Activated CD4-positive, alpha-beta T cell treated with anti-CD3 and anti-CD28 coated beads for 24 hours (primary cell): Measurements from ENCODE around the gene SNX11.

Experiments used
- DNase-seq, 2 donors: peaks; one replicate each; pipeline ENCODE4 v3.0.0-alpha.2; 2020; ENCODE audit warnings: low read depth in 2 of 2

The SNX11 gene

DNA sequence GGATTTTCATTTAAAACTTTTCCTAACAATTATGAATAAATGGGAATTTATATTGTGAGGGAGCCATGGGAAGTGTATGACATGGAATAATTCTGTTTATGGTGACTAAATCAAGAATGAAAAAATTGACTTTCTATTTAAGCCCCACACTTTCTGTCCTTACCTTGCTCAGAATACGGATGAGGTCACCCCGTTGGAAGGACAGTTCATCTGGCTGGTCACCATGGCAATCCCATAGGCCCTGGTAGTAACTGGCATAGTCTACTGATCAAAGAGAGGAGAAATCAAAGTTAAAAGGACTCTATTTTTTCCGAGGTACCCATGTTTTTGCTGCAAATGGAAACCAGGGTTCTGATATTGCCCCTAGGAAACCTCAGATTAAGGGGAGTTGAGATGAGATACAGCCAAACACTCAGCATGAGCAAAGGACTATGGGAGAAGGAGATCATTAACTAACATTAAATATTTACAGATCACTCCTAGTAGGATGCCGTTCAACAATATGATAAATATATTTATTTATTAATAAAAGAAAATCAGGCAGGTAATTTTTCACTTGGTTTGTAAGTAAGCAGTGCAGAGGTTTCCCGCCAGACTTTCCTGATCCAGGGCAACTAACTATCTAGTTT, 54.9 kb downstream of the SNX11 start:
- no peak for DNase-seq

DNA sequence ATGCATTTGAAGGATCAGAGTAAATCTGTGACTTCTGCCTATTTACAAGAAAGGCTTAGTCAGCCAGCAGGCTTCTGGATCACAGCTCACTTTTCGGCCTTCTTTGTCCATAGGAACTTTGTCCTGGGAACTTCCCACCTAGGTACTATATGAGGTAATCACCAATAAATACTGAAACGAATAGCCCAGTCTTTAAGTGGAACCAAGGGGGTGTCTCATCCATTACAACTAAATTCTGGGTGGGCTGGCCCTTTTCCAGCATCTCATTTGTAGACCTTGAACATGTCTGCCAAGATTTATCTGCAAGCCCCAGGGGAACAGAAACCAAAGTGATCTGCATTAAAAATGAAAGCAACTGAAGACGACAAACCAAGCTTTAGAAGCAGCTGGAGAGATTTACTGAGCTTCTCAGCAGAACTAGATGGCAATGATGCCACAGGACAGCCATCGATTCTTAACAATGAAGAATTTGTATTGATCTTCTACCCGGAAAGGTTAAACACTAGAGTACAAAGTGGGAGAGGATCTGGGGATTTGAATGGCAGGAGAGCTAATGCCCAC, 55.5 kb downstream of the SNX11 start:
- no peak for DNase-seq

DNA sequence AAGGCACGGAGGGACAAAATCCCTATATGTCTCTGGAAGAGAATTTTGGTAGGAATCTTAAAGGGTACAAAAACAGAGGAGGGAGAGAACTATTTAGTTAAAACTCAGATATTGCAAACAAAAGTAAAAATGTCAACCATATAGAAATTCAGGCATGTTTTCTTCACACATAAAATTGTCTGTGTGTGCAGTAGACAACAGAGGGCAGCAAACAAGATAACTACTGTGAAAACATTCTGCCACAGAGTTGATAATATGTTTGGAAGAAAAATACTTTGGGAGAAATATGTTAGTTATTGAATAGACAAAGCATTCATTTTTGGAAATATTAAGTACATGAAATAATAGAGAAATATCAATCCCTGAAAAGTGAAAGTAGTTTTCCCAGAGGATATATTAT, 56.2 kb downstream of the SNX11 start:
- DNase-seq, result no peak

DNA sequence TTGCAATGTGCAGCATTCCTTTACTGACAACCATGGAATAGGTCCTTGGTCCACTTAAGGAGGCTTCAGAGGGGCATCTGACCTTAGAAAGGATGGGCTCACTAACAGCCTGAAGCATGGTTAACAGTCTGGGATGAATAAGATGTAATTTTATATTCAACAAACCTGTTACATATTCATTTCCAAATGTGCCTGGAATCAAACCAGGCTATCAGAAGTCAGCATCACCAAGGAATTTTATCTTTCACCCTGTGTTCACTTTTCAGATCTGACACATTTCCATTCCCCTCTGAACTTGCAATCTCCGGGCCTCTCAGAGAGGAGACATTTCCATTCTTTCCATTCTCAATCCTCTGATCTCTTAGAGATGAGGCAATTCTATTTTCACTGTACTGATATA, 62.4 kb downstream of the SNX11 start:
- DNase-seq, result no peak
